ENCODE data around the gene RAET1E.

- TF ChIP-seq FOXM1 (IDR thresholded peaks at IDR 0.05; ENCODE audit: borderline replicate concordance) (no peak), ARNT (IDR thresholded peaks at IDR 0.05) (no peak), FOXA1 (IDR thresholded peaks at IDR 0.05) (no peak), SP1 (IDR thresholded peaks at IDR 0.05) (no peak), TARDBP (IDR thresholded peaks at IDR 0.05) (no peak), FOXK2 (IDR thresholded peaks at IDR 0.05) (no peak), L3MBTL2 (conservative IDR thresholded peaks at IDR 0.05) (no peak), SUZ12 (IDR thresholded peaks at IDR 0.05) (no peak), PKNOX1 (IDR thresholded peaks at IDR 0.05) (no peak), BHLHE40 (IDR thresholded peaks at IDR 0.05; ENCODE audit: borderline replicate concordance) (no peak), ZNF384 (IDR thresholded peaks at IDR 0.05) (no peak)
These were observed 13.3 kb downstream of the RAET1E start for GRCh38 chr6:149884617-149885016.

All from HEK293T (cell line).